Measurements from ENCODE around the gene TSPEAR.

TSPEAR gene

GRCh38 chr21:44478124-44478800 lies 233.1 kb downstream of the TSPEAR start:
- no peak for DNase-seq

DNA sequence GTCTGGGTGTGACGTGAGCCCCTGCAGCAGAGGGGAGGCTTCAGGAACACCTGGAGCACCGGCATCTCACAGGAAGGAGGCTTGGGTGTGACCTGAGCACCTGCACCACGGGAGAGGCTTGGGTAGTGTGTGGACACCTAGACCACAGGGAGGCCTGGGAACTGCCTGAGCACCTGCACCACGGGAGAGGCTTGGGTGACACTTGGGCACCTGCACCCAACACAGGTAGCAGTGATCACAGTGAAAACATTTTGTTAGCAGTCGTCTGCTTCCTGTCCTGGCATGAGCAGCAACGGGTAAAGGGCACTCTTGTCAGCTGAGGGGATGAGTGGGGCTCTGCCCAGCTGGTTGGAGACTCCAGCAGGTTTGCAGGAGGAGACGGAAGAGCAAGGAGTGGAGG lies 233.7 kb downstream of the TSPEAR start:
- DNase-seq = no peak

GRCh38 chr21:44477131-44477530 lies 234.2 kb downstream of the TSPEAR start:
- DNase-seq = no peak

DNA sequence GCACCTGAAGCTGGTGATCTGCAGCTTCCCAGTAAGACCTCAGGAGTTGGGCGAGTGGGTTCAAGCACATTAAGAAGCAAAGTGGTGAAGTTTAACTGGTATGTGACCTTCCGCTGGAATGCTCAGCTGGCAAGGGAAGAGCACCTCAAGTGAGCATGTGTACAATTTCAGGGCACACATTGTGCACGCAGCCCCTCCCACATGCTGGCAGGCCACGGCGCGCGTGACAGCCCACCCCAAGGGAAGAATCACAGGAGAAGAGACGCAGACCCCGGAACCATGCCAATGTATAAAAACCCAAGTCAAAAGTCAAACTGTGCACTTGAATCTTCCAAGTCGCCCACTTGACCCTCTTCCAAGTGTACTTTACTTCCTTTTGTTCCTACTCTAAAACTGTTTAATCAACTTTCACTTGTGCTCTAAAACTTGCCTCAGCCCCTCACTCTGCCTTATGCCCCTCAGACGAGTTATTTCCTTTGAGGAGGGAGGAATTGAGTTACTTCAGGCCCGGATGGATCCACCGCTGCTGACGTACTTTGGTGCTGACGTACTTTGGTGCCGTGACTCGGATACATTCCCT lies 236.0 kb downstream of the TSPEAR start:
- no peak for DNase-seq

DNA sequence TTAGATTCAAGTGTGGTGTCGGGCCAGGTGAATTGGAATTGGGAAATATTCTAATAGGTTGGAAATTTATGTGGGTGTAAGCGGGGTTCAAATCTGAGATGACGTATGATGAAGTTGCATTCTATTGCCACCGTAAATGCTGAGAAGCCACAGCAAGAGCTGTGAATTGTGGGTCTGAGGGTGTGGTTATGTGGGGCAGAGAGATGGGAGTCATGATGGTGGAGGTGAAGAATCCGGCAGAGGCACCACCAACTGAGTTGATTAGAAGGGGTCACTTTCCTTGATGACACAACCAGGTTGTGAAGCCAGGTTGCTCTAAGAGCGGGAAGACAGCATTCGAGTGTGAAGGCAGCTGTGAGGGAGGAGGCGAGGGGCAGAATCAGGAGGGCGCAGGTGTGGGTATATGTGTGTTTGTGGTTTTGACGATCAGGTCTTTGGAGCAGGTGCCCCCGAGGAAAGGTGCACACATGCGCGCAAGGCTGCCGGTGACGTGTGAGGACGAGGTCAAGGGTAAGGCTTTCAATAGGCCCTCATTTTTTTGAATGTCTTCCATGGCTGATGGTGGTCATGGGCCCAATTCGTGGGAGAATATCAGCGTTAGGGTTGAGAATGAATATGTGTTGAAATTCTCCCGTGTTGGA lies 237.3 kb downstream of the TSPEAR start:
- DNase-seq = no peak

DNA sequence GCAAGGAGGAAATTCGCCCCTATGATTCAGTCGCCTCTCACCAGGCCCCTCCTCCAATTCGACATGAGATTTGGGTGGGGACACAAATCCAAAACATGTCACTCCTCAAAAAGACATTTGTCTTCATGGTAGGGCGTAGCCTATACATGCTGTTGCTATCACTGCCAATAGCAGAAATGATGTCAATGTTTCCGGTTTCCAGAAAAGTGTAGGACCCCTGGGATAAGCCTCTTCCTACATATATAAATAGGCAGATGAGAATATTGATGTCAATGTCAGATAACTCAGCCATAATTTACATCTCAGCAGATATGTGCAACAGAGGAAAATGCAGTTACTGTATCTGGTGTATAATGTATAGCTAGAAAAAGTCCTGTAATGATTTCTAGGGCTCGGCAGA lies 239.4 kb downstream of the TSPEAR start:
- DNase-seq = no peak

- no peak for DNase-seq
Observed at GRCh38 chr21:44471341-44471740, 240.0 kb downstream of the TSPEAR start.

DNA sequence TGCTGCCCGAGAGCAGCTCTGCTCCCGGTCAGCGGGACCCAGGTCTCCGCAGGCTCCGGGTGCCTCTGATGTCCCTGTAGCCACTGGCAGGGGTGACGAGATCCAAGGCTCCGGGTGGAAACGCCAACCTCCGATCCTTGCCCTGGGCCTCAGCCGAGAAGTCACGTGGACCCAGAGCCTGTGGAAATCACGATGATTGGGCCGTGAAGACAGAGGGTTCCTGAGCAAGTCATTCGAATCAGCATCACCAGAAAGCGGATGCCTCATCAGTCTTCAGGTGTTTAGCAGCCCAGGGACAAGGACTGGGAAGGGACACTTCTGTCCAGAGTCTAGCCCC lies 243.5 kb downstream of the TSPEAR start:
- DNase-seq = no peak

GRCh38 chr21:44466996-44467858 lies 244.1 kb downstream of the TSPEAR start:
- no peak for DNase-seq

GRCh38 chr21:44466351-44466954 lies 244.9 kb downstream of the TSPEAR start:
- DNase-seq = no peak

- DNase-seq = no peak
Observed at GRCh38 chr21:44464351-44464750, 247.0 kb downstream of the TSPEAR start.

DNA sequence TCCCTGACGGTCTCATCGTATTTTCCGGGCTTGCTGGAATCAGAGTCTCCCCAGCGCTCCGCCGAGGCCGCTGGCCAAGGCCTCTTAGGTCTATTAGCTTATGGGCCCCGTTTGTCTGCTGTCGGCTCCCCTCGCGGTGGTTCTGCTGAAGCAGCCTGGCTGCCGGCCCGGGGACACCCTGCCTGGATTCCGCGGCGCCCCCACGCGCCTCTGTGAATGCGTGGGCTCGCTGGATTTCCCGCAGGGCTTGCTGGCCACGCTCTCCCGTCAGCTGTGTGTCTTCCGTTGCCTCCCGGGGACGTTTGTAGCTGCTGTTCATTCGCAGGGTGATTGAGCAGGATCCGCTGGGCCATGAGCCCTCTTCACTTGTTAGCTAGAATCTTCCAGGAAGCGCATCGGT lies 247.6 kb downstream of the TSPEAR start:
- no peak for DNase-seq

DNA sequence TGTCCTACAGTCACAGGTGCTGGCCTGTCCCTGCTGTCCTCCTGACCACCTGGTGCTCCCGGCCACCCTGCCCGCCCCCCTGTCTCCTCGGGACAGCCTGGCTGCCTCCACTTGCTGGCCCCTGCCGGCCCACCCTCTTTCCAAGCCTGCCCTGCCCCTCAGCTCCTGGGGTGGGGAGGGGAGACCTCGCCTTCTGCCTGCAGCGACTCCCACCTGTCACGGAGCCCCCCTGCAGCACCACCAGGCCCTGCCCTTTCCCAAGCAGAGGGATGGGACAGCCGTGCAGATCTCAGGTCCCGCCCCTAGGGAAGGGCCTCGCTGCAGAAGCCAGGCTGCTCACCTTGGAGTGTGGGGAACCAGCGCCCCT lies 248.6 kb downstream of the TSPEAR start:
- DNase-seq = no peak

DNA sequence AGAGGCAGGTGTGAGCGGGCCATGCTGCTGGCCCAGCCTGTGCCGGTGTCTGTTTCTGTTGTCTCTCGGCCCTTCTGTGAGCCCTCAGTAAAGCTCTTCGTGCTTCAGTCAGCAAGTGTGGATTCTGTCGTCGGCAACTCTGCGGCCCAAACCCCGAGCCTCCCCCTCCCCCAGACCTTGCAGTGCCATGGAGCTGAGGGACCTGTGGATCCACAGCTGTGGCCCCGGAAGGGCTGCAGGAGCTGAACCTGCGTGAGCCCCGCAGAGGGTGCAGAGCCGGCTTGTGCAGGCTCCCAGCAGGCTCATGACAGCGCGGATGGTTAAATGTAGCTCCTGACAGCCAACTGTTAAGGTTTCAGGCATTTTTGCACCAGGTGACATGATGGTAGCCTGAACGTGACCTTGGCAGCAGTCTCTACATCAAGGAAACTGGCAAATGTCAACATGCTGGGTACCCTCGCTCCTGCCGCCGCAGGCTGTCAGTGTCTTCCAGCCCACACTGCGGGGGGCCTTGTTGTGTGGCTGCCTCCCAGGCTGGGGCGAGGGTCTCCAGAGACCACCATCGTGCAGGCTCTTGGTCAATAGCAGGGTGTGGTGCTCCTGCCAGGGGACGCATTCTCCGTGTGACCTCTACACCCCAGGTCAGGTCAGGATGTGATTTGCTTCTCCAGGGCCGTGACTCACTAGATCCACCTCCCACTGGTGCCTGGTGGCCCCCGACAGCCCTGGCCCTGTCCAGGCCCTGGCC lies 249.1 kb downstream of the TSPEAR start:
- no peak for DNase-seq

GRCh38 chr21:44461464-44462001 lies 249.8 kb downstream of the TSPEAR start:
- DNase-seq = no peak

GRCh38 chr21:44461005-44461404 lies 250.4 kb downstream of the TSPEAR start:
- no peak for DNase-seq

GRCh38 chr21:44460441-44460755 lies 251.0 kb downstream of the TSPEAR start:
- no peak for DNase-seq

- DNase-seq = no peak
Observed at GRCh38 chr21:44459712-44460440, 251.5 kb downstream of the TSPEAR start.

DNA sequence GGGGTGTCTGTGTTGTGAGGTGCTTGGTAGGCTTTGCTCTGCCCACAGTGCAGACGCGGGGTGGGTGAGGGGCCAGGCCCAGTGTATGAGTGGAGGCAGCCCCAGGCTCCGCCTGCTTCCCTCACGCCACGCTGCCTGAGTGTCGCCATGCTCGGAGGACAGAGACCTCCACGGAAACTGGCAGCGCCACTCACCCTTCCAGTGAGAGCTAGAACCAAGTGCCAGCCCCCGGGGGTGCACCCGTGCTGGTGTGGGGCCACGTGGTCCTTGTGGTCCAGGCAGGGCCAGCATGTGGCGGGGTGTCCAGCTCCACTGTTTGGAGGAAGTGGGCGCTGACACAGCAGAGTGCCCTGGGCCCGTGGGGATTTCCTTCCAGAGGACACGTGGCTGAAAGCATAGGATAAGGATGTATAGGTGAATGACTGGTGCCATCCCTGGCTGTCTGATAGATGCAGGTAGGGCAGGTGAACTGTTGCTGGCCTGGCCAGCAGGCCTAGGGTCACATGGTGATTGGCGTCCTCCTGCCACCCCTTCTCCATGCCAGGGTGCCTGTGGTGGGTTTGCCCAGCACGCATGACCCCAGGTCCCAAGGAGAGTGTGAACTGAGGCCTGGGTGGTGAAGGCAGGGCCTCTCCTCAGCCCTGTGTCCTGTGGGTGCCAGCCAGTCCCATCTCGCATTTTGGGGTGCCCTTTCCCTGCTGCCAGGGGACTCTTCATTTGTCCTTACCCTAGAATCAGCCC lies 252.2 kb downstream of the TSPEAR start:
- peak; percentile 7 for DNase-seq

DNA sequence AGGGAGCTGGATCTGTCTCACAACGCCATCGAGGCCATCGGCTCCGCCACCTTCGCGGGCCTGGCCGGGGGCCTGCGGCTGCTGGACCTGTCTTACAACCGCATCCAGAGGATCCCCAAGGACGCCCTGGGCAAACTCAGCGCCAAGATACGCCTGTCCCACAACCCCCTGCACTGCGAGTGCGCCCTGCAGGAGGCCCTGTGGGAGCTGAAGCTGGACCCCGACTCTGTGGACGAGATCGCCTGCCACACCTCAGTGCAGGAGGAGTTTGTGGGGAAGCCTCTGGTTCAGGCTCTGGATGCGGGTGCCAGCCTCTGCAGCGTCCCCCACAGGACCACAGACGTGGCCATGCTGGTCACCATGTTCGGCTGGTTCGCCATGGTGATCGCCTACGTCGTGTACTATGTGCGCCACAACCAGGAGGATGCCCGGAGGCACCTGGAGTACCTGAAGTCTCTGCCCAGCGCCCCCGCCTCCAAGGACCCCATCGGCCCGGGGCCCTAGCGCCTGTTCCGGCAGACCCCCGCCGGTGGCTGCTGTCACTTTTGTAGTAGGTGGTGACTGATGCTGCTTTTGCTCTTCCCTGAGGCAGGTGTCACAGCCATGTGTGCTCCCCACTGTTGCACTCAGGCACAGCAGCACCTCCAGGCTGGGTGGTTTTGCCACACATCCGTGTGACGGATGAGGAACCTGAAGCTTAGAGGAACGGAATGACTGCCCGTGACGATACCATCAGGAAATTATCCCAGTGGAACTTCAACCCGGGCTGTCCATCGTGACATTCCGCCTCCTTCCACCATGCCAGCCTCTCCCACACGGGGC lies 254.2 kb downstream of the TSPEAR start:
- DNase-seq = no peak

Data from inflammatory macrophage treated with lipopolysaccharide for 4 hours (primary cell).